GM13976 (cell line): ENCODE measurements around the gene NPAS2.

Source experiments
- DNase-seq: peaks from one replicate; pipeline ENCODE4 v3.0.0; 2012; ENCODE audit warnings: low spot score
- in situ Hi-C: fragments of 300-500 bp; cut with MboI; formaldehyde crosslinking; loops from one replicate; pipeline ENCODE4 v1.12.0; 2022; ENCODE audit warnings: low sequenced_read_pairs, mixed read lengths, inconsistent platforms; ENCODE audit not compliant: unreplicated experiment
- TF ChIP-seq, protein P1 (sequence below): IDR thresholded peaks from 2 replicates; pipeline ENCODE4 v1.5.1; 2012; ENCODE audit warnings: borderline replicate concordance, mild to moderate bottlenecking; ENCODE audit not compliant: insufficient read depth; ENCODE audit errors: extremely low read depth, missing control alignments, control extremely low read depth

The NPAS2 gene

DNA sequence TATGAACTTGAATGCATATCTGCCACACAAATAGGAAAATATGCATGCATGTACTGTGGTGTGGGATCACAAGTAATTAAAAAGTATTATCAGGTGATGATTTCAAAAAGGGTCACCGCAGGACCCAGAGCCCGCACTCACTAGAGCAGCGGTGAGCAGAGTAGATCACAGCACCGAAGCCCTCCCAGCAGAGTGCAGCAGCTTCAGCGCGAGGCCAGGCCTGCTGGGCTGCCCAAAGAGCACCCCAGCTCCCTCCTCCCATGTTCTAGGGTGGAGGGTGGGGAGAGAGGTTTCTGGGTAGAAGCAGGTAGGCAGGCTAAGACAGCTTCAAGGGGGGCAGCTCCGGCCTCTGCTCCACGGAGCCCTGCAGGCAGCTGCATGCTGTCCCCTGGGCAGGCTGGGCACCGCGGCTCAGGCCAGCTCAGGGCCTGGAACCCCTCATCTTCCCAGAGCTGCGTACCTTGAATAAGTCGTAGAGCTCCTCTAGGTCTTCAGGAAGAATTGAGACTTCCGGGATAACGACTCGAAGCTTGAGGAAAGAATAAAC lies 207.1 kb downstream of the NPAS2 start:
- TF ChIP-seq, protein P1, sequence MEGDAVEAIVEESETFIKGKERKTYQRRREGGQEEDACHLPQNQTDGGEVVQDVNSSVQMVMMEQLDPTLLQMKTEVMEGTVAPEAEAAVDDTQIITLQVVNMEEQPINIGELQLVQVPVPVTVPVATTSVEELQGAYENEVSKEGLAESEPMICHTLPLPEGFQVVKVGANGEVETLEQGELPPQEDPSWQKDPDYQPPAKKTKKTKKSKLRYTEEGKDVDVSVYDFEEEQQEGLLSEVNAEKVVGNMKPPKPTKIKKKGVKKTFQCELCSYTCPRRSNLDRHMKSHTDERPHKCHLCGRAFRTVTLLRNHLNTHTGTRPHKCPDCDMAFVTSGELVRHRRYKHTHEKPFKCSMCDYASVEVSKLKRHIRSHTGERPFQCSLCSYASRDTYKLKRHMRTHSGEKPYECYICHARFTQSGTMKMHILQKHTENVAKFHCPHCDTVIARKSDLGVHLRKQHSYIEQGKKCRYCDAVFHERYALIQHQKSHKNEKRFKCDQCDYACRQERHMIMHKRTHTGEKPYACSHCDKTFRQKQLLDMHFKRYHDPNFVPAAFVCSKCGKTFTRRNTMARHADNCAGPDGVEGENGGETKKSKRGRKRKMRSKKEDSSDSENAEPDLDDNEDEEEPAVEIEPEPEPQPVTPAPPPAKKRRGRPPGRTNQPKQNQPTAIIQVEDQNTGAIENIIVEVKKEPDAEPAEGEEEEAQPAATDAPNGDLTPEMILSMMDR: no peak
- in situ Hi-C loops: loop anchor here (10.0 kb wide), 1 partner anchor 128 kb away; the partner anchor contains the start of gene TBC1D8
- no peak for DNase-seq

DNA sequence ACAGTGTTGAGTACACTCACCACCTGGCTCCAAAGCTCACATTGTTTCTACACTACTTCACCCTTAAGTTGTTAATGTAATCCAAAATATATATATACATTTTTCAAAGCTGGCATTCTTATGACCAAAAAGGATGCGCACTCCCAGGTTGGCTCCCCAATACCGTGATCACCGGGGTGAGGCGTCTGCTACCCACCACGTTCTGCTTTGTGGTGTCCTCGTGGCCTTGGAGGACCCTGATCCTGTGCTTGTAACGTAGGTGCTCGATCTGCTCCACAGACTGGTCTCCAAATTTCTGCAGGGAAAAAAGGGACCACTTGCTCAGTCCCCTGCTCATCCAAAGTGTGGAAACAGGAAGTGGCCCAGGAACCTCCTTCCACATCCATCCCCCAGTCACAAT lies 207.9 kb downstream of the NPAS2 start:
- in situ Hi-C loops: loop anchor here (10.0 kb wide), 1 partner anchor 127 kb away; the partner anchor contains the start of gene TBC1D8
- TF ChIP-seq, protein P1: no peak
- DNase-seq: no peak

DNA sequence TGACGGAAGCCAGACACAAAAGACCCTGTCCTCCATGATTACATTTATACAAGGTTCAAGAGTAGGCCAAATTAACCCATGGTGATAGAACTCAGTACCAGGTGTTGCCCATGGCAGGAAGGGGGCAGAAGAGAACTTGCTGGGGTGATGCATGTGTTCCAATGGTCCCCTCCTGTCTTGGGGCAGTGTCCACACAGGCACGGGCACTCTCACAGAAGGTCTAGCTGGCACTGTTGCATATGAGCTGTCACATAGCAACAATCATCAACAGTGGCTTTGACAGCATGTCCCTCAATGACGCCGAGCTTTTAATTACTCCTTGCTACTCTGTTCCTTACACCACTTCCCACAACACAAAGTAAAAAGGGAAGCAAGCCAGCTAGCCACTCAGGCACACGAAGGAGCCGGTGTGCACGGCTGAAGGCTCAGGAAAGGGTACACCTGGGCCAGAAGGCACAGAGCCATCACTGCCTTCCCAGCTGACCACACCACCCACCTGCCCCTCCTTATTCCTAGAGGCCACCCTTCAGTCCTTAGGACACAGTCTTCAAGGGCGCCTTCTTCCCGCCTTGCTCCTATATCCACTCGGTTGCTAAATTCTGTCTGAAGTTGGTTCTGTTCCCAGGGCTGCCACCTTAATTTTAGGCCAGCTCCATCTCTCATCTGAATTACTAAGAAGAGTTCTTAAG lies 211.1 kb downstream of the NPAS2 start:
- DNase-seq: no peak
- in situ Hi-C loops: no loop called here
- TF ChIP-seq, protein P1: no peak

DNA sequence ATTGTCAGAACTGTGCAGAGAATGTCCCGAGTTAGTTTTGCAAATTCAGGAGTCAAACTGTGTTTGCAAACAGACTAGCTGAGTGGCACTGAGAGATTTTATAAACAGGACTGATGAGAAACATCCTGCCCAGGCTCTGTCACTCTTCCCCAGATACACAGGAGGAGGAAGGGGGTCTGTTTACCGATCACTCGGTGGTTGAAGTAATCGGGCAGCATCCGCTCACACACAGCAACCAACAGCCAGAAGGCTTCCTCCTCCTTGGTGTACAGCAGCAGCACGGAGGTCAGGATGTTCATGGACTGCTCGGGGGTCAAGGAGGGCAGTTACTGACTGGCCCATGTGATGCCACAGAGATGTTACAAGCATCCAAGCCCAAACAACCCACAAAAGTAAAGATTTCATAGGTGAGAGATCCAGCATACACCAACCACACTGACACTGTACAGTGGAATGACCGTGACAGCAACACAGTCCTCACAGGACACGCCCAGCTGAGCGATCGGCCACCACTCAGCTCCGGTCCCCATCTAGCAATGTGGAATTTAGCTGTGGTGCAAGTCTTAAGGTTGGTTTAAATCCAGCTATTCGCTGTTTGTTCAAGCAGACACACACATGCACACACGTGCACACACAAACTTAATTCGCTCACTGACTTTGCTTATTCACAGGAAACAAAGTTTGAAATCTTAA lies 212.3 kb downstream of the NPAS2 start:
- no peak for DNase-seq
- in situ Hi-C loops: no loop called here
- TF ChIP-seq, protein P1: no peak

DNA sequence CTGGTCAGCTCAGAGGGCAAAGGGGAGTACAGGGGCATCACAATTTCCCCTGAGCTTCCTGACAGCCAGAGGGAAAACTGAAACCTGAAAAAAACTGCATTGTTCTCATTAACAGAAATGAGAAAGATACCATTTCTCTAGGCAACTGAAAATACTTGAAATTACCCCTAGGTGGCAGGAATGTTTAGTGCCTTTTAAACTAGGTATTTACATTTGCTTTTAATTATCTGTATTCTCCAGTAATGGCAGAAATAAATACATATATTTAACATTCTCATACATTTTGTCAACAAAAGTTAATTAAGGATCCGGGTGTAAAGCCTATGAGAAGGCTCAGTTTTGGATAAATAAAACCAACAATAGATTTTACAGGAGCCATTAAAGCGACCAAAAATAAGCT lies 216.6 kb downstream of the NPAS2 start:
- TF ChIP-seq, protein P1: peak; percentile 46
- in situ Hi-C loops: no loop called here
- DNase-seq: peak; percentile 65

DNA sequence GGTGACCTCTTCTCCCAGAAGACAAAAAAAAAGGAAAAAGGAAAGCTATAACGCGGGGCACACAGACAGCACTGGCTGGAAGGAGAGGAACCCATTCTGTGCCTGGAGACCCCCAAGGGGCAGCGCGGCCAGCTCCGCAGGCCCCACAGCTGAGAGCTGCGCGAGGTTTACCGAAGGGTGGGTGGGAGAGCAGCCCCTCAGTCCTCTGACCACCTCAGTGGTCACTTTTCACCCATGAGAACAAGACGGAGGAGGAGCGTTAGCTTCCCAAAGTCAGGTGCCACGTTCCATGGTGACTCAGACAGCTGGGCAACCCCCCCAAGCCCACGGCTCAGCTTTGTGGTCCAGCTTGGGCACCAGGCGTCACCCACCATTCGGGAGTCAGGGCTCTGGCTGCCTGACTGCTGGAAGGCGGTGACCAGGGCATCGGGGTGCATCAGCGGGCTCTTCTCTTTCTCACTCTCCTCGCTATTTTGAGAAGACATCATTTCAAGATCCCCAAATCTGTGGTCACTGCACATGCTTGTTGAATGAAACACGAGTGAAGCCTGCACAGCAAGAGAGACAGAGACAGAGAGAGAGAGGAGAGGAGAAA lies 217.3 kb downstream of the NPAS2 start:
- in situ Hi-C loops: no loop called here
- TF ChIP-seq, protein P1: no peak
- DNase-seq: no peak
